Neuronal stem cell (in vitro differentiated cells): ENCODE measurements around the gene TMEM132D.
A peak's percentile ranks its signal among the peaks of the same experiment; 100 is the strongest.

Source experiments
- DNase-seq: peaks from one replicate; pipeline ENCODE4 v3.0.0-alpha.2; 2013; ENCODE audit warnings: low spot score
- H2AFZ ChIP-seq: one replicate; pipeline ENCODE4 v1.6.1; 2013; ENCODE audit warnings: mild to moderate bottlenecking, low read length, inconsistent platforms
- H2AK5ac ChIP-seq: 2 replicates; pipeline ENCODE4 v1.6.1; 2013; ENCODE audit warnings: low read depth, mild to moderate bottlenecking, inconsistent platforms, low read length, moderate library complexity, mixed read lengths
- H2BK120ac ChIP-seq: 2 replicates; pipeline ENCODE4 v1.6.1; 2013; ENCODE audit warnings: low read depth, mild to moderate bottlenecking, inconsistent platforms, low read length, moderate library complexity, mixed read lengths
- H2BK12ac ChIP-seq: one replicate; pipeline ENCODE4 v1.6.1; 2013; ENCODE audit warnings: low read length, inconsistent platforms
- H2BK15ac ChIP-seq: 2 replicates; pipeline ENCODE4 v1.6.1; 2013; ENCODE audit warnings: mild to moderate bottlenecking, low read length, inconsistent platforms, mixed read lengths
- H2BK5ac ChIP-seq: one replicate; pipeline ENCODE4 v1.6.1; 2013; ENCODE audit warnings: inconsistent platforms, mild to moderate bottlenecking, low read length, moderate library complexity
- H3K14ac ChIP-seq: one replicate; pipeline ENCODE4 v1.6.1; 2013; ENCODE audit warnings: low read length, inconsistent platforms
- H3K18ac ChIP-seq: 2 replicates; pipeline ENCODE4 v1.6.1; 2013; ENCODE audit warnings: low read length, inconsistent platforms
- H3K23ac ChIP-seq: 2 replicates; pipeline ENCODE4 v1.6.1; 2013; ENCODE audit warnings: low read depth, mild to moderate bottlenecking, mixed read lengths, low read length, inconsistent platforms; ENCODE audit not compliant: poor library complexity
- H3K27ac ChIP-seq: replicated peaks from 3 replicates; pipeline ENCODE4 v1.5.1; 2013; ENCODE audit warnings: low read length, inconsistent platforms
- H3K27me3 ChIP-seq, 3 experiments: 2 replicates each; pipeline ENCODE4 v1.6.1; 2013; ENCODE audit warnings: low read length in 3 of 3, mild to moderate bottlenecking in 2 of 3, inconsistent platforms in 1 of 3, low read depth in 1 of 3, mixed read lengths in 1 of 3, moderate library complexity in 1 of 3; ENCODE audit not compliant: control insufficient read depth in 3 of 3, insufficient read depth in 3 of 3
- H3K36me3 ChIP-seq, 2 donors: replicated peaks in 1 of 2; 2 replicates each; pipeline ENCODE4 v1.6.1; 2013; ENCODE audit warnings: low read length in 2 of 2; ENCODE audit not compliant: control insufficient read depth in 2 of 2, insufficient read depth in 2 of 2
- H3K4ac ChIP-seq: 2 replicates; pipeline ENCODE4 v1.6.1; 2013; ENCODE audit warnings: inconsistent platforms, mild to moderate bottlenecking, low read length, moderate library complexity
- H3K4me1 ChIP-seq, 2 donors: 1 replicate in 1 of 2; 2 replicates in 1 of 2; pipeline ENCODE4 v1.6.1; 2013; ENCODE audit warnings: low read length in 2 of 2, low read depth in 1 of 2; ENCODE audit not compliant: control insufficient read depth in 2 of 2, insufficient read depth in 1 of 2
- H3K4me2 ChIP-seq: one replicate; pipeline ENCODE4 v1.6.1; 2013; ENCODE audit warnings: mild to moderate bottlenecking, low read length, inconsistent platforms; ENCODE audit not compliant: insufficient read depth, poor library complexity, severe bottlenecking
- H3K4me3 ChIP-seq, 2 donors: 2 replicates each; pipeline ENCODE4 v1.5.1; 2013; ENCODE audit warnings: low read length in 2 of 2, mild to moderate bottlenecking in 2 of 2, inconsistent platforms in 1 of 2, moderate library complexity in 1 of 2
- H3K79me1 ChIP-seq: one replicate; pipeline ENCODE4 v1.6.1; 2013; ENCODE audit warnings: low read depth, mild to moderate bottlenecking, inconsistent platforms, low read length, moderate library complexity
- H3K9ac ChIP-seq: one replicate; pipeline ENCODE4 v1.6.1; 2013; ENCODE audit warnings: mild to moderate bottlenecking, low read depth, low read length, inconsistent platforms; ENCODE audit not compliant: poor library complexity
- H3K9me3 ChIP-seq, 2 donors: replicated peaks in 1 of 2; 2 replicates each; pipeline versions ENCODE3 to v1.6.1; 2013; ENCODE audit warnings: low read length in 2 of 2, mild to moderate bottlenecking in 2 of 2, inconsistent platforms in 1 of 2, low read depth in 1 of 2, mixed read lengths in 1 of 2, moderate library complexity in 1 of 2; ENCODE audit not compliant: control insufficient read depth in 2 of 2, insufficient read depth in 1 of 2
- H4K8ac ChIP-seq: one replicate; pipeline ENCODE4 v1.6.1; 2013; ENCODE audit warnings: low read depth, mild to moderate bottlenecking, inconsistent platforms, low read length, moderate library complexity
- H4K91ac ChIP-seq: one replicate; pipeline ENCODE4 v1.6.1; 2013; ENCODE audit warnings: low read length, low read depth, mild to moderate bottlenecking, inconsistent platforms; ENCODE audit not compliant: poor library complexity
- WGBS, 2 donors: extraction: QIAGEN DNeasy Blood & Tissue Kit; methylation state at CpG; one replicate each; pipeline ENCODE4 v1.1.7; 2013; ENCODE audit warnings: missing lambda C conversion rate in 2 of 2, mixed read lengths in 1 of 2; ENCODE audit not compliant: insufficient read length in 2 of 2, insufficient replicate concordance in 1 of 2; ENCODE audit errors: extremely low coverage in 2 of 2; 5-methylcytosine and 5-hydroxymethylcytosine counted together

TMEM132D gene

DNA sequence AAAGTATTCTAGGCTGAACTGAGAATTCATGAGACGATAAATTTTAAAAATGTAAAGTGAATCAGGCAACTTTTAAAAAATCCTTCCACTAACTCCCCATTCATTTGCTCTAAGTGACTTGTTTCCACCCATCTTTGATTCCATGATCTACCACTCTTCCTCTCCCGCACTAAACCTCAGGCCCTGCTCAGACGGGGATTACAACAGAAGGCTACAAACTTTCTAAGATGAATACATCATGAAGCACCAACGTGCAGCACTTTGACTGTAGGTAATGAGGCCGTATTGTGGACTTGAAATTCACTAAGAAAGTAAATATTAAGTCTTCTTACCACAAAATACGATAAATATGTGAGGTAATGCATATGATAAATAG is 30.0 kb downstream of the TMEM132D start:
- Histone ChIP-seq H3K14ac (no peak overlapping the region), H2BK120ac (no peak overlapping the region), H3K23ac (no peak overlapping the region), H3K9ac (no peak overlapping the region), H3K36me3 (no peaks in the 10 kb centered on the region), H3K4me2 (no peak overlapping the region), H2BK15ac (no peak overlapping the region), H3K4me3 (no peak overlapping the region), H3K18ac (no peak overlapping the region), H2AFZ (no peak overlapping the region), H3K4ac (no peak overlapping the region), H4K8ac (no peak overlapping the region), H2BK12ac (no peak overlapping the region), H3K4me1 (peaks cover 9 to 19% of the 10 kb centered on the region in 2 donors), H2BK5ac (no peak overlapping the region), H3K27me3 (peaks cover 0 to 23% (median 13%) of the 10 kb centered on the region in 3 experiments), H2AK5ac (no peak overlapping the region), H3K27ac (no peak overlapping the region), H4K91ac (no peak overlapping the region), H3K9me3 (no peaks in the 10 kb centered on the region), H3K79me1 (no peaks in the 10 kb centered on the region)
- peak; percentile 3 for DNase-seq
- no CpG with 5 or more reads among the region's 6 CpGs for WGBS, 2 donors

DNA sequence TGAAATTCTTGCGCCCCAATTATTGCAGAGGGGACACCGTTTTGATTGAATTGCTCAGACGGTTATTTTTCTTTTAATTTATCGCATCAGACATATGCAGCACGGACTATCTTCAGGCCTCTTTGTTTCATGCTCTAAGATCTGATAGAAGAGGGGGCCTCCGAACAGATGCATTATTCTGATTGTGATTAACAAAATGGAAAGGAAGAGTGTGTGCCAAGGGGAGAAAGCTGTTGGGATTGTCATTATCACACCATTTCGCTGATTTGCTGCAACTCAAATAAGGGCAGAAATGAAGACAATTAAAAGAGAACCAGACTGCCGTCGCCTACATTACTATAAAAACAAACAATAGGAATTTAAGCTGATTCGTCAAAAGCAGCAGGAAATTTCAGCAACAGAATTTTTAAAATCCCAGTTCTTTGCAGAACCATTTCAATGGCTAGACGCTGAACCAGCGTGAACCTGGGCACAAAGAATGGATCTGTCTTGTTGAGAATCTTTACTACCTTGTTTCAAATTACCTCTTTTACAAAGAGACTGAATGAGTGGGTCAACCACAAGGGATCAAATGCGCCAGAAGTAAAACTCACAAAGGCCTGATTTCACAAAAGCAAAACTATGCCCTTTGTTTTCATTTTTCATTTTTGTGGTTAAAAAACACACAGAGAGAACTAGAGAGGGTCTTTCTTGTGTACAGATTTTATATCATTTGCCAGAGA is 30.6 kb downstream of the TMEM132D start:
- WGBS, 2 donors: no CpG with 5 or more reads among the region's 13 CpGs
- no peak overlapping the region for H2BK5ac ChIP-seq
- H3K27me3 ChIP-seq: peaks cover 0 to 27% (median 13%) of the 10 kb centered on the region in 3 experiments
- no peak overlapping the region for H3K14ac ChIP-seq
- H2AK5ac ChIP-seq: no peak overlapping the region
- H3K27ac ChIP-seq: no peak overlapping the region
- H3K18ac ChIP-seq: no peak overlapping the region
- no peak overlapping the region for H3K23ac ChIP-seq
- no peak overlapping the region for H3K4ac ChIP-seq
- H4K91ac ChIP-seq: no peak overlapping the region
- no peak overlapping the region for H2BK12ac ChIP-seq
- no peak overlapping the region for H2BK15ac ChIP-seq
- no peak overlapping the region for H3K4me3 ChIP-seq
- DNase-seq: peak; percentile 26
- no peak overlapping the region for H4K8ac ChIP-seq
- no peak overlapping the region for H2AFZ ChIP-seq
- H3K9me3 ChIP-seq: no peaks in the 10 kb centered on the region
- no peak overlapping the region for H3K4me2 ChIP-seq
- H3K9ac ChIP-seq: no peak overlapping the region
- peaks cover 9 to 19% of the 10 kb centered on the region in 2 donors for H3K4me1 ChIP-seq
- H3K36me3 ChIP-seq: no peaks in the 10 kb centered on the region
- H2BK120ac ChIP-seq: no peak overlapping the region
- no peaks in the 10 kb centered on the region for H3K79me1 ChIP-seq

DNA sequence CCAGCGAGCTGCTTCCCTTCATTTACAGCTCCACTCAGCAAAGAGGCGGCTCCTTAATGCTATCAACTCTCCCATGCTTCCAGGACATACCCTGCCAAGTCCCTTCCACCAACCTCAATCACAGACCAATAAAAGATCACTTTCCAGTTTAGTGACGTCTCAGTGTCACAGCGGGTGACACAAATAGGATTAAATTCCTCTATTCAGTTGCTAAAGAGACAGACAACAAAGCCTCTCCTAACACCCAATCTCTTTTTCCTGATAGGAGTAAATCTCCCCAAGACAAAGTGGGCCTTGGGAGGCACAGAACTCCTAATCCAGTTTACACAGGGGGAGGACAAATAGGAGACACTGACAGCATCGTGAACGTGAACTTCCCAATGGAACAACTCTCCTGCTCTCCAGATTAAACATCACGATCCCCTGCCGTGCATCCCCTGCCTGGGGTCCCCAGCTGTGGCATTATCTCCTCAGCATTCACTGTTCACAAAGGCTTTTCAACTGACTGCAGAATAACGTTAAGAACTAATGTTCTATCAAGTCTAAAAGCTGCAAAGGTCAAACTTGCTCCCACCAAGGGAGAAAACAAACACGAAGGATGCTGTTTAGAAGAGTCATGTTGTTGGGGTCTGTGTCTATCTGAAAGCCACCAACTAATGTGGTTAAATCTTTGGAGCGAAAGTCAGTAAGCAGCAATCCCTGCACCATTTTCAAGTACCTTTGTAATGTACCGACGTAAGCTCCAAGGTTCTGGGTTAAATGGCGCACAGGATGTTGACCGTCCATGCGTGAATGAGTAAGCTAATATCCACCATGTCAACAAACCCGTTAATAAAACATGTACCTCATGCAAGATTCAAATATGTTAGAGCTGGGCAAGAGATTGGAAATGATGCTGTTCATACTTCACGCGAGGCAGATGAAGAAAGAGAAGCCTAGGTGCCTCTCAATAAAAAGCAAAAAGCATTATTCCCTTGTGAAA is 31.5 kb downstream of the TMEM132D start:
- H2BK120ac ChIP-seq: no peak overlapping the region
- peak; percentile 82 for DNase-seq
- no peak overlapping the region for H2BK12ac ChIP-seq
- no peaks in the 10 kb centered on the region for H3K79me1 ChIP-seq
- H3K9ac ChIP-seq: no peak overlapping the region
- no peak overlapping the region for H4K91ac ChIP-seq
- H3K4me2 ChIP-seq: peak overlapping the region; percentile 22
- peaks cover 0 to 29% (median 13%) of the 10 kb centered on the region in 3 experiments for H3K27me3 ChIP-seq
- H3K4me3 ChIP-seq: no peak overlapping the region
- H3K23ac ChIP-seq: no peak overlapping the region
- peaks cover 9 to 19% of the 10 kb centered on the region in 2 donors for H3K4me1 ChIP-seq
- H3K14ac ChIP-seq: no peak overlapping the region
- H4K8ac ChIP-seq: no peak overlapping the region
- no peak overlapping the region for H2BK15ac ChIP-seq
- H2AFZ ChIP-seq: no peak overlapping the region
- H2AK5ac ChIP-seq: no peak overlapping the region
- whole genome bisulfite sequencing, 2 donors: no CpG with 5 or more reads among the region's 19 CpGs
- no peak overlapping the region for H3K27ac ChIP-seq
- no peak overlapping the region for H3K18ac ChIP-seq
- H3K36me3 ChIP-seq: no peaks in the 10 kb centered on the region
- no peaks in the 10 kb centered on the region for H3K9me3 ChIP-seq
- H2BK5ac ChIP-seq: no peak overlapping the region
- H3K4ac ChIP-seq: no peak overlapping the region

DNA sequence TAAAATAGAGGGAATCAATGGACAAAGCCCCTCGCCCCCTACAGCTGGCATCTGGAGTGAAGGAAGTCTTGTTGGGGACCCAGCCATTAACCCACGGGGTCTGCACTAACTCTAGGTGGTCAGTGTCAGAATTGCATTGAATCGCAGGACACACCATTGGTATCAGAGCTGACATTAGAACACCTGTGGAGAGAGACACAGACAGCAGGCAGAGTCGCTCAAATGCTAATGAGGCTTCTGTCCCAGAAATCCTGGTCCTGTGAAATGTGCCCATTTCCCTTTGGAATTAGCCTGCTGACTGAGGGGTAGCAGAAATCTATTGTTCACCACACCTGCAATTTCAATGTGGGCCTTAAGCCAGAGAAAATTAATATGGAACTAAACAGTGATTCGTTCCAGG is 33.0 kb downstream of the TMEM132D start:
- Histone ChIP-seq H4K91ac (no peak overlapping the region), H2BK12ac (no peak overlapping the region), H4K8ac (no peak overlapping the region), H2BK120ac (no peak overlapping the region), H3K36me3 (no peaks in the 10 kb centered on the region), H3K4ac (no peak overlapping the region), H2BK15ac (no peak overlapping the region), H3K27ac (no peak overlapping the region), H2AK5ac (no peak overlapping the region), H3K4me3 (no peak overlapping the region), H2BK5ac (no peak overlapping the region), H3K4me1 (peaks cover 9 to 19% of the 10 kb centered on the region in 2 donors), H3K9me3 (no peaks in the 10 kb centered on the region), H2AFZ (no peak overlapping the region), H3K27me3 (peaks cover 0 to 29% (median 13%) of the 10 kb centered on the region in 3 experiments), H3K14ac (no peak overlapping the region), H3K23ac (no peak overlapping the region), H3K9ac (no peak overlapping the region), H3K79me1 (no peaks in the 10 kb centered on the region), H3K18ac (no peak overlapping the region), H3K4me2 (no peak overlapping the region)
- WGBS, 2 donors: no CpG with 5 or more reads among the region's 5 CpGs
- peak; percentile 0 for DNase-seq
